GM12892 (cell line): ENCODE data around the gene MACROD2.

ENCODE experiments used
- POLR2A ChIP-seq: IDR thresholded peaks from 2 replicates; pipeline ENCODE4 v1.6.1; 2011; ENCODE audit warnings: low read depth, low read length, control low read depth
- POLR2AphosphoS5 ChIP-seq: IDR thresholded peaks from 2 replicates; pipeline ENCODE4 v1.6.1; 2011; ENCODE audit warnings: low read depth, low read length, control low read depth
- TAF1 ChIP-seq: IDR thresholded peaks from 2 replicates; pipeline ENCODE4 v1.6.1; 2011; ENCODE audit warnings: low read depth, mild to moderate bottlenecking, control low read depth, low read length, borderline replicate concordance

GRCh38 chr20:14688005-14688404 lies 692.7 kb downstream of the MACROD2 start:
- no peak for TF ChIP-seq POLR2AphosphoS5
- no peak for TF ChIP-seq TAF1
- no peak for TF ChIP-seq POLR2A
